ENCODE data around the gene PLEKHG2.

Gene PLEKHG2

GRCh38 chr19:39406656-39407409 lies 5.6 kb upstream of the PLEKHG2 start, which contains the start of gene ZFP36:
Gene ZFP36, plus strand, starts transcription at chr19:39406847. Its CDS starts 58 bp downstream, at chr19:39406905.
- DNase-seq (ENCODE audit: low read depth) = no peak

GRCh38 chr19:39407410-39407659 lies 5.1 kb upstream of the PLEKHG2 start:
- no peak for DNase-seq (ENCODE audit: low read depth)

- no peak for DNase-seq (ENCODE audit: low read depth)
Observed at GRCh38 chr19:39407660-39408391, 4.6 kb upstream of the PLEKHG2 start.

- no peak for DNase-seq (ENCODE audit: low read depth)
Observed at GRCh38 chr19:39408392-39409207, 3.9 kb upstream of the PLEKHG2 start.

- no peak for DNase-seq (ENCODE audit: low read depth)
Observed at GRCh38 chr19:39409208-39410016, 3.1 kb upstream of the PLEKHG2 start.

- DNase-seq (ENCODE audit: low read depth) = no peak
Observed at GRCh38 chr19:39410017-39410830, 2.2 kb upstream of the PLEKHG2 start.

GRCh38 chr19:39410831-39411080 lies 1.7 kb upstream of the PLEKHG2 start:
- no peak for DNase-seq (ENCODE audit: low read depth)

- DNase-seq (ENCODE audit: low read depth) = no peak
Observed at GRCh38 chr19:39411081-39411831, 1.2 kb upstream of the PLEKHG2 start.

- DNase-seq (ENCODE audit: low read depth) = no peak
Observed at GRCh38 chr19:39411832-39412099, 703 bp upstream of the PLEKHG2 start.

GRCh38 chr19:39412867-39413271 lies 400 bp downstream of the PLEKHG2 start:
- DNase-seq (ENCODE audit: low read depth) = no peak

- no peak for DNase-seq (ENCODE audit: low read depth)
Observed at GRCh38 chr19:39413272-39413910, 922 bp downstream of the PLEKHG2 start.

GRCh38 chr19:39413911-39414608 lies 1.6 kb downstream of the PLEKHG2 start:
- DNase-seq (ENCODE audit: low read depth) = no peak

- DNase-seq (ENCODE audit: low read depth) = no peak
Observed at GRCh38 chr19:39415111-39416046, 2.9 kb downstream of the PLEKHG2 start.

GRCh38 chr19:39416152-39417120 lies 4.0 kb downstream of the PLEKHG2 start:
- no peak for DNase-seq (ENCODE audit: low read depth)

GRCh38 chr19:39417463-39418181 lies 5.2 kb downstream of the PLEKHG2 start:
- no peak for DNase-seq (ENCODE audit: low read depth)

- no peak for DNase-seq (ENCODE audit: low read depth)
Observed at GRCh38 chr19:39419003-39419402, 6.5 kb downstream of the PLEKHG2 start.

- no peak for DNase-seq (ENCODE audit: low read depth)
Observed at GRCh38 chr19:39420769-39421168, 8.3 kb downstream of the PLEKHG2 start.
